ENCODE measurements around the gene VWA8.
"Not testable (repeated sequence)": the region's sequence is repeated elsewhere in the genome, so short reads cannot be mapped to it uniquely, and the experiment has no call there.

Gene VWA8

DNA sequence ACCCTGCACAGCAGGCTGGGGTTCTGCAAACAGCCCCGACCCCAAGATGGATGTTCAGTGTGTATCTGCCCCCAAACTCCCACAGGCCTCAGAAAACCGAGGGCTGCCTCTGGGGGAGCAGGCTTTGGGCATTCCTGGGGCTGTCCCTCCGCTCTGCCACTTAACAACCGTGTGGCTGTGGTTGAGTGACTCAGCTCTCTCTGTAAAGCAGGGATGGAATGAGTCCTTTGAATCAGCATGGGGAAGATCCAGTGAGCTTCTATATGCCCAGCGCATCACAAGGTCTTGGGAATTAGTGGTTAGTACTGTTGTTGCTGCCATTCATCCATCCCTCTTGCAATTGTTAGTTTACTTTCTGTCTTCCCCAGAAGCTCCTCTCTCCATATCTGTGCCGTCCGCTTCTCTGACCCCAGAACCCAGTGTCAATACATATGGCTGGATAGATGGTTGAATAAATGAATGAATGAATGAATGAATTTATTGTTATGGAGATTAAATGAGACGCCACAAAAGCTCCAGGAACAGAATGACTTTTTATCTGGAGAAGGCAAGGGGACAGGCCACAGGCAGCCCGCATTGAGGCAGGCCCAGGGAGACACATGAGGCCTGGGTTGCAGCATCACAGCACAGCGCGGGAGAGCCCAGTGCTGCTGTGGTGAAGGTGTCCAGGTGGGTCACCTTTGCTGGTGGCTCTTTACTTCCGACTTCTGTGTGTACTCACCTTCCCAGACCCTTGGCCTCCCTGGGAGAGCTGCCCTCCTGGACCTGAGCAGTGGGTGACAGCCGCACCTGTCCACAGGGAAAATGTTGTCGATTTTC is 414.3 kb downstream of the VWA8 start:
- peak; percentile 50 for DNase-seq (ENCODE audit: low read depth)
- H3K4me3 ChIP-seq (ENCODE audit: low read depth, low read length) = no peak overlapping the region
- TF ChIP-seq POLR2A (IDR thresholded peaks at IDR 0.05; ENCODE audit: extremely low read depth, insufficient read length) (no peak), MYC (IDR thresholded peaks at IDR 0.05; ENCODE audit: low read depth, low read length) (no peak)
- TF ChIP-seq, protein P1, sequence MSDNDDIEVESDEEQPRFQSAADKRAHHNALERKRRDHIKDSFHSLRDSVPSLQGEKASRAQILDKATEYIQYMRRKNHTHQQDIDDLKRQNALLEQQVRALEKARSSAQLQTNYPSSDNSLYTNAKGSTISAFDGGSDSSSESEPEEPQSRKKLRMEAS (IDR thresholded peaks at IDR 0.05; ENCODE audit: low read depth, low read length) = no peak
- TF ChIP-seq, protein P2, sequence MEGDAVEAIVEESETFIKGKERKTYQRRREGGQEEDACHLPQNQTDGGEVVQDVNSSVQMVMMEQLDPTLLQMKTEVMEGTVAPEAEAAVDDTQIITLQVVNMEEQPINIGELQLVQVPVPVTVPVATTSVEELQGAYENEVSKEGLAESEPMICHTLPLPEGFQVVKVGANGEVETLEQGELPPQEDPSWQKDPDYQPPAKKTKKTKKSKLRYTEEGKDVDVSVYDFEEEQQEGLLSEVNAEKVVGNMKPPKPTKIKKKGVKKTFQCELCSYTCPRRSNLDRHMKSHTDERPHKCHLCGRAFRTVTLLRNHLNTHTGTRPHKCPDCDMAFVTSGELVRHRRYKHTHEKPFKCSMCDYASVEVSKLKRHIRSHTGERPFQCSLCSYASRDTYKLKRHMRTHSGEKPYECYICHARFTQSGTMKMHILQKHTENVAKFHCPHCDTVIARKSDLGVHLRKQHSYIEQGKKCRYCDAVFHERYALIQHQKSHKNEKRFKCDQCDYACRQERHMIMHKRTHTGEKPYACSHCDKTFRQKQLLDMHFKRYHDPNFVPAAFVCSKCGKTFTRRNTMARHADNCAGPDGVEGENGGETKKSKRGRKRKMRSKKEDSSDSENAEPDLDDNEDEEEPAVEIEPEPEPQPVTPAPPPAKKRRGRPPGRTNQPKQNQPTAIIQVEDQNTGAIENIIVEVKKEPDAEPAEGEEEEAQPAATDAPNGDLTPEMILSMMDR (IDR thresholded peaks at IDR 0.05; ENCODE audit: low read depth, low read length) = no peak

DNA sequence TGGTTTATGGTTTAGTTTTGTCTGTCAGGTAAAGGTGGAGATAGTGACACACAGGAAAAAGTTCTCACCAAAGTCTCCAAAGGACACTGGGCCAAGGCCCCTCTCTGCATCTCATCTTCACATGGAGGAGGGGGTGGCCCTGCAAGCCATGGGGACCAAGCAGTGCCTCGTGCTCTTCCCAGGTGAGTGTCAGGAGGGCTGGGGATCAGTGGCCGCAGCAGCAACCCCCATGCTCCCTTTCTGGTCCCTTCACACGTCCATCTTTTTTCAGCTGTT is 415.5 kb downstream of the VWA8 start:
- H3K4me3 ChIP-seq (ENCODE audit: low read depth, low read length) = no peak overlapping the region
- TF ChIP-seq MYC (IDR thresholded peaks at IDR 0.05; ENCODE audit: low read depth, low read length) = no peak
- TF ChIP-seq, protein P1 (IDR thresholded peaks at IDR 0.05; ENCODE audit: low read depth, low read length) = no peak
- no peak for TF ChIP-seq POLR2A (IDR thresholded peaks at IDR 0.05; ENCODE audit: extremely low read depth, insufficient read length)
- TF ChIP-seq, protein P2 (IDR thresholded peaks at IDR 0.05; ENCODE audit: low read depth, low read length) = no peak
- DNase-seq (ENCODE audit: low read depth) = no peak

DNA sequence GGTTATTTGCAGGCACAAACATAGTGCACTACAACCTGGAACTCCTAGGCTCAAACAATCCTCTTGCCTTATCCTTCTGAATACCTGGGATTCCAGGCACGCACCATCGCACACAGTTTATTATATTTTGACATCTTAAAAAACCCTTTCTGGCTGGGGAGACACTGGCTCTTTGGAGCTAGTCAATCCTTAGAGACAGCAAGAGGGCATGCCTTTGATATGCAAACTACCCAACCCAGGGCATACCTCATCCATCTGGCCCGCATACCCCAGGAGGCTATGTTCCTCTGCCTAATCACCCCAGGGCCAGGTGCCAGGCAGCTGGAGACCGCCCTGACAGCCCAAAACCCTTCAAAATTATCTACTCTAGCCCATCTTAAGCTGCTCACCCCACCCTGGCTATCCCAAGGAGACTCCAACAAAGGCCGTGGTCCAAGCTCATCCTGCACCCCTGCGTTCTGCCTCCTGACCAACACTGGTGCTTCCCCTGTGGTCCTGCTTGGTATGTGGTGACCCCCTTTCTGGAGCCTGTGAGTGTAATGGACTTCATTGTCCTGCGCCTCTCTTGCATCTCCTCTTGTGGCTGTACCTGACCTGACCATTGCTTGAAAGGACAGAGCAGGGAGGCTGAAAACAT is 417.1 kb downstream of the VWA8 start:
- no peak overlapping the region for H3K4me3 ChIP-seq (ENCODE audit: low read depth, low read length)
- no peak for DNase-seq (ENCODE audit: low read depth)
- TF ChIP-seq, protein P1 (IDR thresholded peaks at IDR 0.05; ENCODE audit: low read depth, low read length) = no peak
- TF ChIP-seq, protein P2 (IDR thresholded peaks at IDR 0.05; ENCODE audit: low read depth, low read length) = no peak
- no peak for TF ChIP-seq MYC (IDR thresholded peaks at IDR 0.05; ENCODE audit: low read depth, low read length)
- TF ChIP-seq POLR2A (IDR thresholded peaks at IDR 0.05; ENCODE audit: extremely low read depth, insufficient read length) = no peak

DNA sequence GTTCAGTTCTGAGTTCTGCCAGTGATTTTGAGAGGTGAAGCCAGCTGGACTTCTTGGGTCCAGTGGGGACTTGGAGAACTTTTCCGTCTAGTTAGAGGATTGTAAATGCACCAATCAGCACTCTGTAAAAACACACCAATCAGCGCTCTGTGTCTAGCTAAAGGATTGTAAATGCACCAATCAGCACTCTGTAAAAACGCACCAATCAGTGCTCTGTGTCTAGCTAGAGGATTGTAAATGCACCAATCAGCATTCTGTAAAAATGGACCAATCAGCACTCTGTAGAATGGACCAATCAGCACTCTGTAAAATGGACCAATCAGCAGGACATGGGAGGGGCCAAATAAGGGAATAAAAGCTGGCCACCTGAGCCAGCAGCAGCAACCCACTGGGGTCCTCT is 418.1 kb downstream of the VWA8 start:
- not testable (repeated sequence) for DNase-seq (ENCODE audit: low read depth); H3K4me3 ChIP-seq (ENCODE audit: low read depth, low read length)

DNA sequence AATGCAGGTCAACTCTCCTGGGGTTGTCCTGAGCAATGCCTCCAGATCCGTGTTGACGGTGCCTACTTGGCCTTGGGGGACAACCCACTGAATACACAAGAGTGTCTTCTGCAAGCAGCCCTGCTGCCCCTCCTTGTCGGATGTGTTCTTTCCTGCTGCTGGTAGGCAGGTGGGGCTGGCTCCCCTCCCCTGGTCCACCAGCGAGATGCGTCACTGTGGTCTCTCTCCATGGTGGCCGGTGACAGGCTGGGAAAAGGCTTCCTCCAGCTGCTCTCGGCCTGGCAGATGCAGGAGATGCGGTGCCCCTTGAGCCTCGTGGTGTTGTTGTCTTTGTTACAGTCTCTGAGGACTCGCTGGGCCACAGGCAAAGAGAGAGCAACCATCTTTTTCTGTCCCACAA is 418.6 kb downstream of the VWA8 start:
- TF ChIP-seq, protein P1 (IDR thresholded peaks at IDR 0.05; ENCODE audit: low read depth, low read length) = no peak
- no peak overlapping the region for H3K4me3 ChIP-seq (ENCODE audit: low read depth, low read length)
- no peak for DNase-seq (ENCODE audit: low read depth)

DNA sequence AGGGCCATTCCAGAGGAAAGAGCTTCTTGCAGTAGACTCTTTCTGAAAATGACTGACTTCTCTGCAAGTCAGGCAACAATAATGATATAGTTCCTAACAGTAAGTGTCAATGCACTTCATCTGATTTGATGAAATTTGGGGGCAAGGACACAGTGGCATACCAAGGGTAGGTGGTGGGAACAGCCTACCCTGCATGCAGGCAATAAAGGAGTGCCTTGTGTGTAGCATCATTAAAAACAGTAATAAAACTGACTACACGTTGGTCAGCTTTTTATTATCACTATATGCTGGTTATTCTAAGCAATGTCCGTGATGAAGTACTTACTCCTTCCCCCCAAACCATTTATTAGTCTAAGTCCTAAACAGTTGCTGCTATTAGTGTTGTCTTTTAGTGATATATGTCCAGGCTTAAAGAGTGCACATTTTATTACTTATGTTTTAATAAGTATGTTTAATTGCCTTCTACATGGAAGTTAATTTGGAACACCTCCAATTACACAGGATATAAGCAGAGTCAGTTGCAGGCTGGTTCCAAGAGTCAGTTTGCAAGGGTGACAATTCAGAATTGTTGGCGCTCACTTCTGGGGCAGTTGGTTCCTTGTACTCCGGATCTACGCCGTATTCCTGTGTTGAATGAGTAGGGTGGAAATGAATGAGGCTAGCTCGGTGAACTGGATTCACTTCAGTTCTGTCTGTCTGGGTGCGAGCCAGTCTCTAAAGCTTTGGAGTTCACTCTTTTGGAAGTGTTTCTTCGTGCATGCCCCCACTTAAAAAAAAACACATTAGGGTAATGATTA is 419.6 kb downstream of the VWA8 start:
- TF ChIP-seq, protein P2 (IDR thresholded peaks at IDR 0.05; ENCODE audit: low read depth, low read length) = no peak
- TF ChIP-seq, protein P1 (IDR thresholded peaks at IDR 0.05; ENCODE audit: low read depth, low read length) = no peak
- no peak for TF ChIP-seq MYC (IDR thresholded peaks at IDR 0.05; ENCODE audit: low read depth, low read length)

DNA sequence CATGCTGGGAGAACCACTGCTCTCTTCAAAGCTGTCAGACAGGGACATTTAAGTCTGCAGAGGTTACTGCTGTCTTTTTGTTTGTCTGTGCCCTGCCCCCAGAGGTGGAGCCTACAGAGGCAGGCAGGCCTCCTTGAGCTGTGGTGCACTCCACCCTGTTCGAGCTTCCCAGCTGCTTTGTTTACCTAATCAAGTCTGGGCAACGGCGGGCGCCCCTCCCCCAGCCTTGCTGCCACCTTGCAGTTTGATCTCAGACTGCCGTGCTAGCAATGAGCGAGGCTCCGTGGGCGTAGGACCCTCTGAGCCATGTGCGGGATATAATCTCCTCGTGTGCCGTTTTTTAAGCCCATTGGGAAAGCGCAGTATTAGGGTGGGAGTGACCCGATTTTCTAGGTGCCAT is 420.7 kb downstream of the VWA8 start:
- DNase-seq (ENCODE audit: low read depth); H3K4me3 ChIP-seq (ENCODE audit: low read depth, low read length): not testable (repeated sequence)

More for the DNA sequence above, 419.6 kb downstream of the VWA8 start:
- no peak overlapping the region for H3K4me3 ChIP-seq (ENCODE audit: low read depth, low read length)
- DNase-seq (ENCODE audit: low read depth) = no peak

Data from NB4 (cell line).